GM19452 (cell line): ENCODE results near the gene THOP1.
"Not testable (repeated sequence)": the region's sequence is repeated elsewhere in the genome, so short reads cannot be mapped to it uniquely, and the experiment has no call there.

ENCODE experiments used
- ATAC-seq: cut with Tn5 transposase; IDR thresholded peaks from one replicate; pipeline ENCODE4 v1.9.1; 2021; ENCODE audit not compliant: unreplicated experiment

THOP1 gene

GRCh38 chr19:2780284-2780683 is 5.0 kb upstream of the THOP1 start:
- ATAC-seq = no peak

GRCh38 chr19:2782329-2782935 is 2.9 kb upstream of the THOP1 start:
- no peak for ATAC-seq

GRCh38 chr19:2782936-2783780 is 2.1 kb upstream of the THOP1 start, which contains the start of gene SGTA:
SGTA (minus strand) TSS chr19:2783273; CDS start chr19:2769068, 14,205 bp downstream.
- peak; percentile 69 for ATAC-seq

- ATAC-seq = no peak
Measured at GRCh38 chr19:2783781-2784145, 1.5 kb upstream of the THOP1 start.

GRCh38 chr19:2787115-2787514 is 1.8 kb downstream of the THOP1 start:
- ATAC-seq = no peak

GRCh38 chr19:2788237-2788636 is 2.9 kb downstream of the THOP1 start:
- no peak for ATAC-seq

GRCh38 chr19:2790194-2790556 is 4.9 kb downstream of the THOP1 start:
- no peak for ATAC-seq

GRCh38 chr19:2790557-2791271 is 5.4 kb downstream of the THOP1 start:
- no peak for ATAC-seq

GRCh38 chr19:2791440-2791839 is 6.1 kb downstream of the THOP1 start:
- ATAC-seq = no peak

- no peak for ATAC-seq
Measured at GRCh38 chr19:2791876-2792275, 6.6 kb downstream of the THOP1 start.

GRCh38 chr19:2792666-2793065 is 7.4 kb downstream of the THOP1 start:
- ATAC-seq = not testable (repeated sequence)

GRCh38 chr19:2793126-2793525 is 7.8 kb downstream of the THOP1 start:
- ATAC-seq = no peak

GRCh38 chr19:2793577-2793976 is 8.3 kb downstream of the THOP1 start:
- ATAC-seq = no peak

- no peak for ATAC-seq
Measured at GRCh38 chr19:2795827-2796658, 10.7 kb downstream of the THOP1 start.

GRCh38 chr19:2796659-2797266 is 11.5 kb downstream of the THOP1 start:
- no peak for ATAC-seq

GRCh38 chr19:2797280-2797679 is 12.0 kb downstream of the THOP1 start:
- no peak for ATAC-seq

GRCh38 chr19:2798158-2798685 is 12.9 kb downstream of the THOP1 start:
- no peak for ATAC-seq

- ATAC-seq = no peak
Measured at GRCh38 chr19:2798733-2799132, 13.4 kb downstream of the THOP1 start.

GRCh38 chr19:2799273-2800020 is 14.1 kb downstream of the THOP1 start:
- no peak for ATAC-seq

GRCh38 chr19:2800506-2800905 is 15.2 kb downstream of the THOP1 start:
- no peak for ATAC-seq
